GM19099 (cell line): ENCODE data around the gene RET.

Experiments used
- POLR2A ChIP-seq: IDR thresholded peaks from 3 replicates; pipeline ENCODE4 v1.6.1; 2011; ENCODE audit warnings: low read depth; ENCODE audit not compliant: insufficient read length; ENCODE audit errors: extremely low read depth

The RET gene

DNA sequence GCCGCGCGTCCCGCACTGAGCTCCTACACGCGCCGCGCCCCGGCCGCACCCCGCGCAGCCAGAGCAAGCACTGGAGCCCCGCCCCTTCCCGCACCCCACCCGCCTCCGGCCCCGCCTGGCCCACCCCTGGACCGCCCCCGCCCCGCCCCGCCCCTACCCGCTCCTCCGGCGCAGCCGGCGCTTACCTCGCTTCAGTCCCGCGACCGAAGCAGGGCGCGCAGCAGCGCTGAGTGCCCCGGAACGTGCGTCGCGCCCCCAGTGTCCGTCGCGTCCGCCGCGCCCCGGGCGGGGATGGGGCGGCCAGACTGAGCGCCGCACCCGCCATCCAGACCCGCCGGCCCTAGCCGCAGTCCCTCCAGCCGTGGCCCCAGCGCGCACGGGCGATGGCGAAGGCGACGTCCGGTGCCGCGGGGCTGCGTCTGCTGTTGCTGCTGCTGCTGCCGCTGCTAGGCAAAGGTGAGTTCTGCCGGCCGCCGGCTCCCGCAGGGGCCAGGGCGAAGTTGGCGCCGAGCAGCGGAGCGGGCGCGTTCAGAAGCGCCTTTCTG, at the start of gene RET:
RET (plus strand) TSS at position 194 of the 545 bp plus-strand sequence; CDS start at position 384, 190 bp downstream.
- TF ChIP-seq POLR2A = no peak

DNA sequence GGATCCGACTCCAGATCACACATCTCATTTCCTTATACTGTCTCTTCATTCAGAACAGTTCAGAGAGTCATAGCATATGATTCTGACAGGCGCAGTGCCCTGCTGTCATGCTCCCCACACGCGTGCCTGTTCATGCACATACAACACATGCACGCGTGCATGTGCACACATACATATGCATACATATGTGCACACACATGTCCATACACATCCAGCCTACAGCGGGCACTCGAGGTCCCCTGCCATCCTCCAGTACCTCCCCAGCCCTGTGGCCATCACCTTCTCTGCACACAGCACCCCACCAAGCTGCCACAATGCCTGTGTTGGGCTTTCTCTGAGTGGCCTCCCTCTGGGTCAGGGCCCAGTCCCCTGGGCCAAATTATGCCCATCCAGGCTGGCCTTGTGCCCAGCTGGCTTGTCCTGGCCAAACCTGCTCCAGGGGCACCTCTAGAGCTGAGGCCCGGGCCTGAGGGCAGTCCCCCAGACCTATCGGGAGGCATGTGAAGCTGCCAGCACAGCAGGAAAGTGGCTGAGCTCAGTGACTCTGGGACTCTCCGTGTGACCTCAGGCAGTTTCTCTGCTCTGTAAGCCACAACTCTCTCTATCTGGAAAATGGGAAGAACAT, 49.4 kb upstream of the RET start:
- TF ChIP-seq POLR2A = no peak

DNA sequence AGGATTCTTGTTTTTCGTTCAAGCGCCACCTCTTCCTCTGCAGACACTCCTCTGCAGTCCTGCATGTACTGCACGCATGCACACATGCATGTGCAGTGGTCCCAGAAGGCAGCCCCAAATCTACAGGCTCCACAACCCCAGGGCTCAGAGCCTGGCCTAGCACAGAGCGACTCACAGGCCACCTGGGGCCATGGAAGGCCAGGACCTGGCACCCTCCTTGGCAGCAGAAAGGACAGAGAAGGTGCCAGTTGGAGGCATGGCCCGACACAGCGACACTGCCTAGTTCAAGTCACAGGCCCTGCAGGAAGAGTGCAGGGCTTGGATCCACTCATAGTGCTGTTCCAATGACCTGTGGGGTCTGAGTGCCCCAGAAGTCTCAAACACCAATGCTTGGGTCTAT, 48.7 kb upstream of the RET start:
- no peak for TF ChIP-seq POLR2A

DNA sequence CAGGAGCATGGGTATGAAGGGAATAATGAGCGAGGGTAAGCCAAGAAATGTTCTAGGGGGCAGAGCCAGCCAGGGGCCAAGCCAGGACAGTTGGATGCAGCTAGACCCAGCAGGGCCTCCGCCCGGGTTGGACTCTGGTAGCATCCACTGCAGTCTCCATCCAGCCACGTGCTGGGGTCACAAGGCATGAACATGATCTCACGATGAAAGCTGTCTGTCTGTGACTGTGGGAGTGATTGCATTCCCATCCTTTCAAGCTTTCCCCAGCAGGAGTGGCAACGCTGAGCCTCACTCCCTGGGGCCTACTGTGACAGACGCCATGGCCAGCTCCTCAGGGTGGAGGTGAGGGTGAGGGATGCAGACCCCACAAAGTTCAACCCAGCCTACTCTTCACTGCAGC, 47.8 kb upstream of the RET start:
- TF ChIP-seq POLR2A = no peak

DNA sequence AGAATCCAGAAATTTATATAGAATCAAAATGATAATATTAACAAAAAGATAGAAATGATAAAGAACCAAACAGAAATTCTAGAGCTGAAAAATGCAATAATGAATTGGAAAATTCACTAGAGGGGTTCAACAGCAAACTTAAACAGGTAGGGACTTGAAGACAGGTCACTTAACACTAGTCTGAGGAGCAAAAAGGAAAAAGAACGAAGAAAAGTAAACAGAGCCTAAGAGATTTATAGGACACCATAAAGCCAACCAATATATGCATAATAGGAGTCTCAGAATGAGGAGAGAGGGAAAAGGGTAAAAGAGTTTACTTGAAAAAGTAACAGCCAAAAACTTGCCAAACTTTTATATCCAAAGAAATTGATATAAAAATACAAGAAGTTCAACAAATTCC, 44.3 kb upstream of the RET start:
- no peak for TF ChIP-seq POLR2A

DNA sequence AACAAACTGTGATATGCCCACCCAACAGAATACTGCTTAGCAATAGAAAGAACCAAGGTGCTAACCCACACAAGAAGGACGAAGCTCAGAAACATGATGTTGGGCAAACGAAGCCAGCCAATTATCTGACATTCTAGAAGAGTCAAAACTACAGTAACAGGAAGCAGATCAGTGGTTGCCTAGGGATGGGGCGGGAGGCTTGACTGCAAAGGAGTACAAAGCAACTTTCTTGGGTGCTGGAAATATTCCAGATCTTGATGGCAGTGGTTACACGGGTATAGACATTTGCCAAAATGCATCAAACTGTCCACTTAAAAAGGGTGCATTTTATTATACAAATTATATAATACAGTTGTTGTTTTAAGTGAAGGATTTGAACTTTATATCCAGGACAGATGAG, 41.1 kb upstream of the RET start:
- no peak for TF ChIP-seq POLR2A

DNA sequence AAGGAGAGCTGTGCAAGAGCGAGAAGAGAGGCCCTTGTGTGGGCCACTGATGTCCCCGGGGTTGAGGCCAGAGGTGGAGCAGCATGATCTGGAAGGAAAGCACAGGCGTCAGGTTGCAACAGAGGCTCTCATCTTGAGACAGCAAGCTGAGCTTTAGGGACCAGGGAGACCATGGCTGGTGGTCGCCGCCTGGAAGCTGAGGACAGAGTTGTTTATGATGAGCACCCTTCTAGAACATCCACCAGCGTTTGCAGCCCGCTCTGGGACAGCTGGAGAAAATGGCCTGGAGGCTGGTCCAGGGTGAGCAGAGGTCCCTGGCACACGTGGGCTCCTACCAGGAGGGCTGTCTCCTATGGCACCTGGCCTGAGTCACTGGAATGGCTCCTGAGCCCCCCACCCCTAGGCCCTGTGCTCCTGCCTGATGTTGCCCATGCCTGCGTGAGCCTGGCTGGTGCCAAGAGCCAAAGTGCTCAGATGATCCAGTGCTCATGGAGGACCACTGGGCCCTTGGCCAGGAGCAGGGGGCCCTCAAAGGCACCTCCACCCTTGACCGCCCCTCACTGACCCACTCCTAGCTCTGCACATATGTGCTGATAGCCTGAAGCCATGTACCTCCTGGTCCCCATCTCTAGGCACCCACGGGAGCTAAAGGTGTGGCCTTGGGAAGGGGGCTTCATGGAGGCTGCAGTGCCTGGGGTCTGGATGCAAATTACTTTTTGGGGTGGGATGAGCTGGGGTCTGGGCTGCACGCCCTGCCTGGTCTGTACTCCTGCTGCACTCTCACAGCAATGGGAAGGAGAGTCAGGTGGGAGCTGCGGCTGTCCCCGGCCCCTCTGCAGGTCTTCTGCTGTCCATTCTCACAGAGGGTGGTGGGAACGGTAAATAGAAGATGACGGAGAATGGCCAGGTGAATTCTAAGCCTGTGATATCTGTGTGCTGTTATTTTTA, 40.1 kb upstream of the RET start:
- no peak for TF ChIP-seq POLR2A

DNA sequence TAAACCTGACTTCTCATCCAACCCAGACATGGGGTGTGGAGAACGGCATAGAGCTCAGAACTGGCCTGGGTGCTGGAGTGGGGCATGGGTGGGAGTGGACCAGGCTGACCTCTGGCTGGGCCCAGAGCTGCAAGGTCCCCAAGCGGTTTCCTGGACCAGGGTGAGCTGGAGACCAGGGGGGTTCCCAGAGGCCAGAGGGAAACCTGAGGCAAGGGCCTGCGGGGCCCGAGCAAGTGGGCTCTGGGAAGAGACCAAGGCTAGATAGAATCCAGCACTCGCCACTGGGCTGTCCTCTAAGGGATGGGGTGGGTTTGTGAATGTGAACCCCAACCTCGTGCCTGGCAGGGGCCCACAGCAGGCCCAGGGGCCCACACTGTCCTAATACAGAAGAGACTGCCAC, 39.4 kb upstream of the RET start:
- TF ChIP-seq POLR2A = no peak

DNA sequence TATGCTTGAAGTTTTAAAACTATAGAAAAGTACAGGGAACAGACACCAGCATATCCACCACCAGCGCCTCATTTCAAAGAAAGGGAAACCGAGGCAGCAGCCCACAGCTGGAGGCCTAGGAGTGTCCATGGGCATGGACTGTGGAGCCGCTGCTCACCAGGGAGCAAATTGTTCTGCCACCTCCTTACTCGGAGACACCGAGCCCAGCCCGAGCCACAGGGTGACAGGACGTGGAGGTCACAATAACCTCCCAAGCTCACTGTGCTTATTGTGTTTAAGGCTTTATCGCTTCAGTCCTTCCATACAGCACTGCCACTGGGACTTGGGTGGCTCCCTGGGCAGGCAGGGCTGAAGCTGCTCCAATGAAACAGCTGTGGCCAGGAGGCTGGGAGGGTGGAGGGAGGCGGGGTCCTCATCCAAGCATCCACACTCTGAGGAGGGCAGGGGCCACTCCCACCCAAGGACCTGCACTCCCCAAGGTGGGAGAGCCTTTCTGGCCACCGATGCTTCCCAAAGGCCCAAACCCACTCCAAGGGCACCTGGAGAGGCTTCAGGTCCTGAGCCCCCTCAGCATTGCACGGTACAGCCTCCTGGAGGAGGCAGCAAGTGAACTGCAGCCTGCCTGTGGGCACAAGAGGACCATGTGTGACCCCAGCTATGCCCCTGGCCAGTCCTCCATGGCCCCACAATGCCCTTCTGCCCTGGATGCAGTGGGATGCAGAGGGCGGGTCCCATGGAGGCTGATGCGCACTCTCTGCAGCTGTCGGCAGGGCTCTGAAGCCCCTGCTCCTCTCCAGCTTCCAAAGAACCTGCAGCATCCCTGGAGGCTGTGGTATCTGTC, 38.7 kb upstream of the RET start:
- TF ChIP-seq POLR2A = no peak

DNA sequence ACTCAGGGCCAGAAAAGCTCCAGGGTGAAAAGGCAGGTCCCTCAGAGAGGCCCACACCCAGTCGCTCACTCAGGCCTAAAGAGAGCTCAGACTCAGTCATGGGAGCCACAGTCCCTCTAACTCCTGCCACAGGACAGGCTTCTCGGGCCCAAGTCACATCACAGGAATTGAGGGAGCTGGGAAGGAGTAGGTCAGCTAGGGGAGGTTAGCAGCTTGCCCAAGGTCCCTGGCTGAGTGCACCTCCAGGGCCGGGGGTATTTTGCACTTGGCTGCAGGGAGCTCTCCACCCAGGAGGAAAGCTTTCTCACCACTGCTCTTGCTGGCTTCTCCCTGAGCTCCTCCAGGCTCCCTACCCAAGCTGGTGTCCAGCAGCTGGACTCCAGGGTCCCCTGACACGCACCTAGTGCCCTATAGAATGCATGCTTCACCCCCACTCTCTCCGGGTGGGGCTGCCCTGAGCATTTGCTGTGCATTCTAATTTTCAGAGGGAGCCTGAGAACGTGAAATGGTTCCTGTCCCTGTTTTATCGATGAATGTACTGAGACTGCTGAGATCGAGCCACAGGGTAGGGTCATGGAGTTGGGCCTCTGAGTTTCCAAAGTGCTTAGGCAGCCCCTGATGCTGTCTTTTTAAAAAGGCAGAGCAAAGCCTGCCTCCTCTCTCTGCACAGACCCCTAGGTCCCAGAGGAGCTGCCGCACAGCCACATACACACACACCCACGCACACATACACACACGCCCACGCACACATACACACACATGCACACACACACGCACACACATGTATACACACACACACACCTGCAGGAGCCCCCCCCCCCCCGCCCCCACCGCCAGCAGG, 37.9 kb upstream of the RET start:
- TF ChIP-seq POLR2A = no peak

DNA sequence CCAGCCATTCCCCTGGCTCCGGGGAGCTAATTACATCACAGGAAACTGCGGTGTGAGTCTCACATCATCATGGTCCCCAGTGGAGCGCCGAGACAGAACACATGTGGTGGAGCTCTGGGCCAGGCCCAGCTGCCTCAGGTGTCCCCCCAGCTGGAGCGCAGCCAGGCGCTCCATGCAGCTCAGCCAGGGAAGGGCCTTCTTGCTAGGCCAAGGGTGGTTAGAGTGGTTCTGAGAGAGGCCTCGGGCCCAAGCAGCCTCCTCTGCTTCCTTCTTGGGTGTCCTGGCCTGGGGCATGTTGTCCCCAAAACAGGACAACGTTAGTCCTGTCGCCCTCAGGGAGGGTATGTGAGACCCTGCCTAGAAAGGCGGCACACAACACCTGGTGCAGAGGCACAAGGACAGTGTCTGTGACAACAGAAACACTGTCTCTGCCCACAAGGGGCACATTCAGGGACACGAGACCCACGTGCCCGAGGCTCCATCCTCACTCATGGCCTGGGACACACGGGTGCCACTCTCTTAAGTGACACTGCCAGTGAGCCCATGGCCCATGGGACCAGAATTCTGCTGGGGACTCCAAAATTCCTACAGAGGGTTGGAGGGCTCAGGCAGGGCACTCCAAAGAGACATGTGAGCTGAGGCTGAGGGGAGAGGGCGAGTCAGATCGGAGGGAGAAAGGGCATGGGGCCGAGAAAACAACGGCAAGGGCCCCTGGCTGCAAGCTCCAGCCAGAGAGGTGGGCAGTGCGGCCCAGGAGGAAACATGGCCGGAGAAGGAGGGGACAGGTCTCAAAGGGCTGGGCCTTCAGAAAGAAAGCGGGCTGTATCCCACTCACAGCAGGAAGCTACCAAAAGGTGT, 37.0 kb upstream of the RET start:
- TF ChIP-seq POLR2A = no peak

DNA sequence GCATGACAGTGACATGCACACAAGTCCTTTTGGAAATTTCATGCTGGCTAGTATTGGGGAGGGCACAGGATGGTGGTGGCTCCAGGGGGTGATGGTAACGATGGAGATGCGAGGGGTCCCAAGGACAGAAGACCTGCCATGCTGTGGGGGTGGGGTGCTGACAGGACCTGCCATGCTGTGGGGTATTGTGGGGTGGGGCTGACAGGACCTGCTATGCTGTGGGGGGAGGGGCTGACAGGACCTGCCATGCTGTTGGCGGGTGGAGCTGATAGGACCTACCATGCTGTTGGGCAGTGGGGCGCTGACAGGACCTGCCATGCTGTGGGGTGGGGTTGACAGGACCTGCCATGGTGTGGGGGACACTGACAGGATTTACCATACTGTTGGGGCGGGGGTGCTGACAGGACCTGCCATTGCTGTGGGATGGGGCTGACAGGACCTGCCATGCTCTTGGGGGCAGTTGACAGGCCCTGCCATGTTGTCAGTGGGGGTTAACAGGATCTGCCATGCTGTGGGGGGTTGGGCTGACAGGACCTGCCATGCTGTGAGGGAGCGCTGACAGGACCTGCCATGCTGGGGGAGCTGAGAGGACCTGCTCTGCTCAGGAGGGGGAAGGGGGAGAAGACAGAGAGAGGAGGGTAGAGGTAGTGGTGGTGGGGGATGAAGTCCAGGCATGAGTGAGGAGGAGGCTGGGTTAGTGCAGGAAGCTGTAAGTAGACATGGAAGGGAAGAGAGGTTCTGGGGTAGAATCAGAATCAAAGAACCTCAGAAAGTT, 36.2 kb upstream of the RET start:
- TF ChIP-seq POLR2A = no peak
